Measurements from ENCODE around the gene SPINK1. TPM values are rescaled to one million over a fixed set of nuclear protein-coding genes. Genes with fewer than 3 reads are reported as not detected.
"Not testable (repeated sequence)": the region's sequence is repeated elsewhere in the genome, so short reads cannot be mapped to it uniquely, and the experiment has no call there.

The SPINK1 gene
- total RNA-seq, 2 donors from 2014 or later = 275 to 368 TPM

GRCh38 chr5:147857302-147858129 lies 26.0 kb upstream of the SPINK1 start:
- ATAC-seq (peak; percentile 53), DNase-seq (peak; percentile 34 to 77)
- intact Hi-C loops (cut with DNase I, micrococcal nuclease) = no loop called here

- DNase-seq = no peak
- intact Hi-C loops (cut with DNase I, micrococcal nuclease) = no loop called here
- no peak for ATAC-seq
Observed at GRCh38 chr5:147856801-147857200, 25.3 kb upstream of the SPINK1 start.

- intact Hi-C loops (cut with DNase I, micrococcal nuclease) = no loop called here
- no peak for DNase-seq
- no peak for ATAC-seq
Observed at GRCh38 chr5:147855774-147856069, 24.3 kb upstream of the SPINK1 start.

GRCh38 chr5:147854894-147855773 lies 23.7 kb upstream of the SPINK1 start:
- ATAC-seq = no peak
- intact Hi-C loops (cut with DNase I, micrococcal nuclease) = no loop called here

GRCh38 chr5:147854331-147854730 lies 22.9 kb upstream of the SPINK1 start:
- ATAC-seq (no peak), DNase-seq (no peak)
- intact Hi-C loops (cut with DNase I, micrococcal nuclease) = no loop called here

More at GRCh38 chr5:147854894-147855773, 23.7 kb upstream of the SPINK1 start:
- no peak for DNase-seq

GRCh38 chr5:147853372-147853987 lies 22.0 kb upstream of the SPINK1 start:
- DNase-seq = no peak
- intact Hi-C loops (cut with DNase I, micrococcal nuclease) = no loop called here
- no peak for ATAC-seq

- no peak for ATAC-seq
- intact Hi-C loops (cut with DNase I, micrococcal nuclease) = no loop called here
- DNase-seq = no peak
Observed at GRCh38 chr5:147852365-147852764, 20.9 kb upstream of the SPINK1 start.

- intact Hi-C loops (cut with DNase I, micrococcal nuclease) = no loop called here
- no peak for ATAC-seq
- DNase-seq = no peak
Observed at GRCh38 chr5:147851578-147851977, 20.1 kb upstream of the SPINK1 start.

- intact Hi-C loops (cut with DNase I, micrococcal nuclease) = no loop called here
- ATAC-seq = no peak
- DNase-seq = no peak
Observed at GRCh38 chr5:147849226-147849625, 17.8 kb upstream of the SPINK1 start.

- DNase-seq (no peak), ATAC-seq (no peak)
- intact Hi-C loops (cut with DNase I, micrococcal nuclease) = no loop called here
Observed at GRCh38 chr5:147845618-147846017, 14.1 kb upstream of the SPINK1 start.

GRCh38 chr5:147844846-147845245 lies 13.4 kb upstream of the SPINK1 start:
- ATAC-seq (no peak), DNase-seq (no peak)
- intact Hi-C loops (cut with DNase I, micrococcal nuclease) = no loop called here

- intact Hi-C loops (cut with DNase I, micrococcal nuclease) = no loop called here
- no peak for DNase-seq
Observed at GRCh38 chr5:147842869-147843268, 11.4 kb upstream of the SPINK1 start.

GRCh38 chr5:147836439-147836838 lies 5.0 kb upstream of the SPINK1 start:
- intact Hi-C loops (cut with DNase I, micrococcal nuclease) = no loop called here
- DNase-seq (no peak), ATAC-seq (no peak)

More at GRCh38 chr5:147842869-147843268, 11.4 kb upstream of the SPINK1 start:
- no peak for ATAC-seq

GRCh38 chr5:147835386-147835798 lies 3.9 kb upstream of the SPINK1 start:
- intact Hi-C loops (cut with DNase I, micrococcal nuclease) = no loop called here
- DNase-seq = no peak

GRCh38 chr5:147832541-147832940 lies 1.1 kb upstream of the SPINK1 start:
- DNase-seq (no peak), ATAC-seq (no peak)
- intact Hi-C loops (cut with DNase I, micrococcal nuclease) = no loop called here

More at GRCh38 chr5:147835386-147835798, 3.9 kb upstream of the SPINK1 start:
- peak; percentile 19 for ATAC-seq

- DNase-seq = no peak
- no peak for ATAC-seq
- intact Hi-C loops (cut with DNase I, micrococcal nuclease) = no loop called here
Observed at GRCh38 chr5:147830035-147830434, 1.4 kb downstream of the SPINK1 start.

- intact Hi-C loops (cut with DNase I, micrococcal nuclease) = loop anchor here in 1 of 2 donors (10.0 kb wide), 1 partner anchor 202 kb away; no protein-coding TSS in a partner anchor
- not testable (repeated sequence) for ATAC-seq, DNase-seq
Observed at GRCh38 chr5:147827017-147827416, 4.5 kb downstream of the SPINK1 start.

GRCh38 chr5:147826361-147826760 lies 5.1 kb downstream of the SPINK1 start:
- intact Hi-C loops (cut with DNase I, micrococcal nuclease) = loop anchor here in 1 of 2 donors (10.0 kb wide), 1 partner anchor 202 kb away; no protein-coding TSS in a partner anchor
- DNase-seq = no peak
- no peak for ATAC-seq
